NB4 (cell line): ENCODE data around the gene MBD6.

Experiments
- MYC ChIP-seq: IDR thresholded peaks from 2 replicates; pipeline ENCODE4 v1.6.1; 2011; ENCODE audit warnings: low read depth, low read length
- TF ChIP-seq, protein P1 (sequence below): IDR thresholded peaks from one replicate; pipeline ENCODE4 v1.5.1; 2012; ENCODE audit warnings: low read depth, low read length
- TF ChIP-seq, protein P2 (sequence below): IDR thresholded peaks from 2 replicates; pipeline ENCODE4 v1.6.1; 2011; ENCODE audit warnings: low read depth, low read length

DNA sequence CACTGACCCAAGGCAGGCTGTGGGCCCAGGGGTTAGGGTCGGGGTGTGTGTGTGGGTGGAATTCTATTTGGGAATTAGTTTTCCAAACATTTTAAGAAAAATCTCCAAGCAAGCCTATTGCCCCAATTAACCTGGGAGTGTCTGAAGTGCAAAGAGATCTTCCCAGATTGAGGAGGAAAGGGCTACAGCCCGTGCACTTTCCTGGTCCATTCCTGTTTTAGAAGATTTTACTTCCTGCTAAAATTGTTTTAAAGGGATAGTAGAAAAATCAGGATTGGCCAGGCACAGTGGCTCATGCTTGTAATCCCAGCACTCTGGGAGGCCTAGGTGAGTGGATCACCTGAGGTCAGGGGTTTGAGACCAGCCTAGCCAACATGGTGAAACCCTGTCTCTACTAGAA is 19.1 kb downstream of the MBD6 start:
- TF ChIP-seq MYC = no peak
- TF ChIP-seq, protein P1, sequence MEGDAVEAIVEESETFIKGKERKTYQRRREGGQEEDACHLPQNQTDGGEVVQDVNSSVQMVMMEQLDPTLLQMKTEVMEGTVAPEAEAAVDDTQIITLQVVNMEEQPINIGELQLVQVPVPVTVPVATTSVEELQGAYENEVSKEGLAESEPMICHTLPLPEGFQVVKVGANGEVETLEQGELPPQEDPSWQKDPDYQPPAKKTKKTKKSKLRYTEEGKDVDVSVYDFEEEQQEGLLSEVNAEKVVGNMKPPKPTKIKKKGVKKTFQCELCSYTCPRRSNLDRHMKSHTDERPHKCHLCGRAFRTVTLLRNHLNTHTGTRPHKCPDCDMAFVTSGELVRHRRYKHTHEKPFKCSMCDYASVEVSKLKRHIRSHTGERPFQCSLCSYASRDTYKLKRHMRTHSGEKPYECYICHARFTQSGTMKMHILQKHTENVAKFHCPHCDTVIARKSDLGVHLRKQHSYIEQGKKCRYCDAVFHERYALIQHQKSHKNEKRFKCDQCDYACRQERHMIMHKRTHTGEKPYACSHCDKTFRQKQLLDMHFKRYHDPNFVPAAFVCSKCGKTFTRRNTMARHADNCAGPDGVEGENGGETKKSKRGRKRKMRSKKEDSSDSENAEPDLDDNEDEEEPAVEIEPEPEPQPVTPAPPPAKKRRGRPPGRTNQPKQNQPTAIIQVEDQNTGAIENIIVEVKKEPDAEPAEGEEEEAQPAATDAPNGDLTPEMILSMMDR = no peak
- TF ChIP-seq, protein P2, sequence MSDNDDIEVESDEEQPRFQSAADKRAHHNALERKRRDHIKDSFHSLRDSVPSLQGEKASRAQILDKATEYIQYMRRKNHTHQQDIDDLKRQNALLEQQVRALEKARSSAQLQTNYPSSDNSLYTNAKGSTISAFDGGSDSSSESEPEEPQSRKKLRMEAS = no peak
